Subcutaneous adipose tissue (tissue), 4 donors: ENCODE measurements around the gene ADGRE1. TPM values are rescaled to one million over a fixed set of nuclear protein-coding genes. Genes with fewer than 3 reads are reported as not detected.

Experiments used
- total RNA-seq, 4 donors: library from RNA; depleted of rRNA; stranded (reverse); fragments of >200 nt; gene quantifications; one replicate each; pipeline ENCODE4 v1.1.0, GENCODE V29; 2016
- TF ChIP-seq, protein P1 (sequence below): fragments of 450-650 bp; IDR thresholded peaks from one replicate; pipeline ENCODE4 v1.5.1; 2016; ENCODE audit warnings: low read depth, mild to moderate bottlenecking, control low read depth, antibody characterized with exemption, moderate library complexity

ADGRE1 gene
- total RNA-seq, 4 donors from 2014 or later: 0.17 TPM; not detected in 3

- TF ChIP-seq, protein P1, sequence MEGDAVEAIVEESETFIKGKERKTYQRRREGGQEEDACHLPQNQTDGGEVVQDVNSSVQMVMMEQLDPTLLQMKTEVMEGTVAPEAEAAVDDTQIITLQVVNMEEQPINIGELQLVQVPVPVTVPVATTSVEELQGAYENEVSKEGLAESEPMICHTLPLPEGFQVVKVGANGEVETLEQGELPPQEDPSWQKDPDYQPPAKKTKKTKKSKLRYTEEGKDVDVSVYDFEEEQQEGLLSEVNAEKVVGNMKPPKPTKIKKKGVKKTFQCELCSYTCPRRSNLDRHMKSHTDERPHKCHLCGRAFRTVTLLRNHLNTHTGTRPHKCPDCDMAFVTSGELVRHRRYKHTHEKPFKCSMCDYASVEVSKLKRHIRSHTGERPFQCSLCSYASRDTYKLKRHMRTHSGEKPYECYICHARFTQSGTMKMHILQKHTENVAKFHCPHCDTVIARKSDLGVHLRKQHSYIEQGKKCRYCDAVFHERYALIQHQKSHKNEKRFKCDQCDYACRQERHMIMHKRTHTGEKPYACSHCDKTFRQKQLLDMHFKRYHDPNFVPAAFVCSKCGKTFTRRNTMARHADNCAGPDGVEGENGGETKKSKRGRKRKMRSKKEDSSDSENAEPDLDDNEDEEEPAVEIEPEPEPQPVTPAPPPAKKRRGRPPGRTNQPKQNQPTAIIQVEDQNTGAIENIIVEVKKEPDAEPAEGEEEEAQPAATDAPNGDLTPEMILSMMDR: no peak
Measured at GRCh38 chr19:6906559-6907060, 19.2 kb downstream of the ADGRE1 start.

DNA sequence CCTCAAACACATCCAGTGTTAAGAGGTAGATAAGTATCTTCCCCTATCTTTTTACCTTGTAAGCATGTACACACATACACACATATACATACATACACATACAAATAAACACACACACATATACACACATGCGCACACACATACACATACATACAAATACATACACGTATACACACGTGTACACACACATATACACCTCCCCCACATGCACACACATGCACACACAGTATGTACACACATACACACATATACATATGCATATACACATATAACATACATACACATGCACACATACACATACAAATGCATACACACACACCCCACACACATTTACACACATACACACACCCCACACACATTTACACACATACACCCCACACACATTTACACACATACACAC lies 24.1 kb downstream of the ADGRE1 start:
- TF ChIP-seq, protein P1: no peak

- TF ChIP-seq, protein P1: no peak
Measured at GRCh38 chr19:6914321-6914720, 26.9 kb downstream of the ADGRE1 start.

- TF ChIP-seq, protein P1: no peak
Measured at GRCh38 chr19:6916952-6917351, 29.6 kb downstream of the ADGRE1 start.

DNA sequence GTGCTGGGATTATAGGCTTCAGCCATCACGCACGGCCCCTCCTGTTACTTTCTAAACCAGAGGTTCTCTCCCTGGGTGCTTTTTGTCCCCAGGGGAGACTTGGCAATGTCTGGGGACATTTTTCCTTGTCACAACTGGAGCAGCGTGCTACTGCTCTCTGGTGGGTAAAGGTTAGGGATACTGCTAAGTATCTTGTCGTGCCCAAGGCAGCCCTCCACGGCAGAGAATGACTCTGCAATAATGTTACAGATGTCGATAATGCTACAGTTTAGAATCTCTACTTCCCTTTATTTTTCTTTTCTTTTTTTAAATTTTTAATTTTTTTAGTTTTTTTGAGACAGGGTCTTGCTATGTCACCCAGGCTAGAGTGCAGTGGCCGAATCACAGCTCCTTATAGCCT lies 38.0 kb downstream of the ADGRE1 start:
- TF ChIP-seq, protein P1: no peak

GRCh38 chr19:6925801-6926751 lies 38.7 kb downstream of the ADGRE1 start:
- TF ChIP-seq, protein P1: no peak

GRCh38 chr19:6930190-6930589 lies 42.8 kb downstream of the ADGRE1 start:
- TF ChIP-seq, protein P1: no peak
